Brain microvascular endothelial cell (primary cell): ENCODE results near the gene WSCD2.
"Not testable (repeated sequence)": the region's sequence is repeated elsewhere in the genome, so short reads cannot be mapped to it uniquely, and the experiment has no call there.

ENCODE experiments used
- DNase-seq: peaks from one replicate; pipeline ENCODE4 v3.0.0-alpha.2; 2020
- H3K27ac ChIP-seq: fragments of 250-450 bp; sonication (Bioruptor Pico); 2 replicates; pipeline ENCODE4 v1.5.1; 2020; ENCODE audit warnings: mild to moderate bottlenecking, moderate library complexity
- H3K27me3 ChIP-seq: fragments of 250-450 bp; sonication (Bioruptor Pico); replicated peaks from 2 replicates; pipeline ENCODE4 v1.5.1; 2020; ENCODE audit warnings: mild to moderate bottlenecking
- H3K36me3 ChIP-seq: fragments of 250-450 bp; sonication (Bioruptor Pico); replicated peaks from 2 replicates; pipeline ENCODE4 v1.5.1; 2020; ENCODE audit warnings: mild to moderate bottlenecking
- H3K4me3 ChIP-seq: 2 replicates; pipeline ENCODE4 v1.5.1; 2011; ENCODE audit warnings: low read depth, mild to moderate bottlenecking, control low read depth, low read length, moderate library complexity
- CTCF ChIP-seq: IDR thresholded peaks from 2 replicates; pipeline ENCODE4 v1.5.1; 2011; ENCODE audit warnings: low read depth, mild to moderate bottlenecking, moderate library complexity, low read length, control low read depth, inconsistent platforms; ENCODE audit errors: missing control alignments
- in situ Hi-C: cut with HindIII; loops from 2 replicates; pipeline ENCODE4 v1.10.0; 2017; ENCODE audit warnings: low sequenced_read_pairs, low pct_ligation_motif_present

WSCD2 gene

GRCh38 chr12:108210001-108210400 is 80.9 kb downstream of the WSCD2 start:
- Histone ChIP-seq H3K27me3 (no peaks in the 10 kb centered on the region), H3K27ac (no peak overlapping the region), H3K36me3 (no peaks in the 10 kb centered on the region), H3K4me3 (no peak overlapping the region)
- in situ Hi-C loops = no loop called here
- no peak for TF ChIP-seq CTCF
- DNase-seq = no peak

GRCh38 chr12:108211157-108211556 is 82.1 kb downstream of the WSCD2 start:
- H3K27ac ChIP-seq = no peak overlapping the region
- no peak overlapping the region for H3K4me3 ChIP-seq
- no peaks in the 10 kb centered on the region for H3K27me3 ChIP-seq
- no peak for DNase-seq
- in situ Hi-C loops = no loop called here
- no peak for TF ChIP-seq CTCF
- no peaks in the 10 kb centered on the region for H3K36me3 ChIP-seq

GRCh38 chr12:108213871-108214445 is 84.9 kb downstream of the WSCD2 start:
- Histone ChIP-seq H3K4me3 (no peak overlapping the region), H3K27ac (no peak overlapping the region), H3K27me3 (no peaks in the 10 kb centered on the region), H3K36me3 (no peaks in the 10 kb centered on the region)
- in situ Hi-C loops = no loop called here
- no peak for DNase-seq
- no peak for TF ChIP-seq CTCF

- DNase-seq = peak; percentile 16
- Histone ChIP-seq H3K4me3 (no peak overlapping the region), H3K27ac (no peak overlapping the region), H3K36me3 (no peaks in the 10 kb centered on the region), H3K27me3 (no peaks in the 10 kb centered on the region)
- no peak for TF ChIP-seq CTCF
- in situ Hi-C loops = no loop called here
Observed at GRCh38 chr12:108214486-108214885, 85.4 kb downstream of the WSCD2 start.

GRCh38 chr12:108215458-108215857 is 86.4 kb downstream of the WSCD2 start:
- no peaks in the 10 kb centered on the region for H3K27me3 ChIP-seq
- no peak for DNase-seq
- in situ Hi-C loops = no loop called here
- H3K4me3 ChIP-seq = no peak overlapping the region
- H3K27ac ChIP-seq = no peak overlapping the region
- TF ChIP-seq CTCF = no peak
- no peaks in the 10 kb centered on the region for H3K36me3 ChIP-seq

GRCh38 chr12:108218921-108219320 is 89.8 kb downstream of the WSCD2 start:
- Histone ChIP-seq H3K27me3 (no peaks in the 10 kb centered on the region), H3K27ac (no peak overlapping the region), H3K4me3 (no peak overlapping the region), H3K36me3 (no peaks in the 10 kb centered on the region)
- DNase-seq = no peak
- no peak for TF ChIP-seq CTCF
- in situ Hi-C loops = no loop called here

GRCh38 chr12:108225101-108225500 is 96.0 kb downstream of the WSCD2 start:
- H3K36me3 ChIP-seq, H3K27me3 ChIP-seq, H3K27ac ChIP-seq, H3K4me3 ChIP-seq, DNase-seq, in situ Hi-C loops: not testable (repeated sequence)
